Left colon (tissue), 2 donors: Measurements from ENCODE around the gene PCBP4. TPM values are rescaled to one million over a fixed set of nuclear protein-coding genes. Genes with fewer than 3 reads are reported as not detected.
A peak's percentile ranks its signal among the peaks of the same experiment; 100 is the strongest.

Experiments used
- ATAC-seq: fragments of 200-7000 bp; cut with Tn5 transposase; one replicate; pipeline ENCODE4 v1.9.1; 2020; ENCODE audit warnings: mild to moderate bottlenecking, moderate library complexity
- DNase-seq, 2 donors: peaks; one replicate each; pipeline ENCODE4 v3.0.0-alpha.2; 2020
- intact Hi-C, 2 donors: fragments of 100-400 bp; cut with DNase I in 1 of 2; cut with micrococcal nuclease in 1 of 2; formaldehyde crosslinking; loops; one replicate each; pipeline versions ENCODE4 v1.11.2 to v1.14.0; 2022; cut with DNase I, micrococcal nuclease
- long read RNA-seq: library from polyadenylated mRNA; unstranded; transcript quantifications from one replicate; pipeline ENCODE4 v2.0.0, GENCODE V29; 2021
- total RNA-seq, 2 donors: library from RNA; stranded (reverse); fragmentation: NEBNext Ultra II Directional; extraction: Animal tissue kit (Norgen Biotek cat#: 25700); gene quantifications; one replicate each; pipeline ENCODE4 v1.2.1, GENCODE V29; 2021
- donor health status: DM: no; HTN: no; CAD: no.
- donor health status: DM: yes; HTN: yes; CAD: no.

PCBP4 gene
- 10 to 100 TPM; 23.3 to 27.4 TPM for total RNA-seq
- long read RNA-seq, partial matches to known transcripts, result 1 of 20 reads
- long read RNA-seq, other reads (novel, unspliced or antisense), result 17 of 20 reads

- ATAC-seq (peak; percentile 69), DNase-seq (peak; percentile 63 to 67)
- intact Hi-C loops, result no loop called here
Measured at GRCh38 chr3:51967384-51968169, at the start of gene PCBP4. Gene PCBP4 (minus strand): TSS chr3:51967454. CDS start chr3:51961240, 6,214 bp downstream.

DNA sequence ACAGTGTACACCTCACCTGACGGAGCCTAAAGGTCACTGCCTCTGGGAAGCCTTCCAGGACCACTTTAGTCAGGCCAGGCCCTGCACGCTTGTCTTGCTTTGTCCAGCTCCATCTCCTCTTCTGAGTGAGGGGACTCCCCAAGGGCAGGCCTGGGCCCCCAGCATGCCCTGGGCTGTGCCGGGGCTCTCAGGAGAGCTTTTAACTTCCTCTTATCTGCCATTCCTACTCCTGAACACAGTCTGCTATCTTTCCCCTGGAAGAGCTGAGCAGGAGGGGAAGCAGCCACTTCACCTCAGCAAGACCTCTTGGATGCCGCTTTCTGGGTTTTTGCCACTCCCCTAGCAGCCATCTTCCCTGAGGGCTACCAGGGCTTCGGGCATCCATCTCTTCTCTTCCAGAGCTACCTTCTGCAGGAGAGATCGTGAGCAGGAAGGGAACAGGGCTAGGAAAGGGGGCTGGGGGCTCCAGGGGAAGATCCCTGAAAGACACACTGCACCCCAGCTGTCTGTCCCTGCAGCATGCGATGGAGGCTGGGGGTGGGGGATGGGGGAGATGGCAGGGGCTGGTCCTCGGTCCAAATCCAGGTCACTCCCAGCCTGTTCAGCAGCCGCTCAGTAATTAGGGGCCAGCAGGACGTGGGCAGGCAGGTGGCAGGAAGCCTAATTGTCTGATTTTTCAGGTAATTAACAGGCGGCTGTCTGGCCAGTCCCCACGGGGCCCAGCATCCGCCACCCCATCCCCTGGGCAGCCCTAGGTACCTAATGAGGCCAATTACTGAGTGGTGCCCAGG is 48.4 kb upstream of the PCBP4 start:
- DNase-seq (no peak), ATAC-seq (no peak)

GRCh38 chr3:52014613-52015012 is 47.4 kb upstream of the PCBP4 start:
- ATAC-seq (no peak), DNase-seq (no peak)
- intact Hi-C loops, result no loop called here

More for the DNA sequence above, 48.4 kb upstream of the PCBP4 start:
- intact Hi-C loops, result no loop called here

DNA sequence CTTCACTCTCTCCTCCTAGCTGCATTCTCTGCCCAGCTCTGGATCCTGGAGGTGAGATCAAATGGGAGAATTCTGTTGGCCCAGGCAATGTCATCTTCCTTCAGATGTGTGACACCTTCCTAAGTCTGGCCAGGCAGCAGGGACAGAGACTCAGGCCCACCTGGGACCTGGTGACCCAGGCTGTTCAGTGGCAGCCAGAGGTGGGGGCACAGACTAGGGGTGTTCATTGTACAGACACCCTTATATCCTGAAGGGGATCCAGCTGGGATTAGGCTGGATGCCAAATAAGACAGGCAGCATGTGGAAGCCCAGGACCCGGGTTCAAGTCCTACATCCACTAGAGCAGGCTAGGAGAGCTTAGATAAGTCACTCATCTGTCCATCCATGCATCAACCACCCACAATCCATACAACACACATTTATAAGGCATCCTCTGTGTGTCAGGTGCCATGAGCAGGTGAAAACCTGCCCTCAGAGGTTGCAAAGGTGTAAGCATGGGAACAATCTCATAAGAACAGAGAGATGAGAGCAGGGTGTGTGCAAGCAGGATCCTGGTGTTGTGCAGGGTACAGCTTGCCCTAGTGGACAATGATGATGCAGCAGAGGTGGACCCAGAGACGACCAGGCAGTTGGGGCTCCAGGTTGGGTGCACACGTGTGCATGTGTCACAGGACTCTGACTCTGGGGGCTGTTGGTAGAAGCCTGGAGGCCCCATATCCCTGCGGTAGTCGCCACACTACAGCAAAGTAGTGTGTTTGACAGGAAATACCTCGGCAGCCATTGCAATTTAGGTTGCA is 46.7 kb upstream of the PCBP4 start:
- DNase-seq (no peak), ATAC-seq (no peak)
- intact Hi-C loops, result no loop called here

- no peak for ATAC-seq
Measured at GRCh38 chr3:52012699-52013098, 45.4 kb upstream of the PCBP4 start.

GRCh38 chr3:52010431-52010830 is 43.2 kb upstream of the PCBP4 start:
- intact Hi-C loops, result no loop called here
- no peak for DNase-seq
- no peak for ATAC-seq

More at GRCh38 chr3:52012699-52013098, 45.4 kb upstream of the PCBP4 start:
- DNase-seq, result no peak
- intact Hi-C loops, result no loop called here

GRCh38 chr3:52007291-52007690 is 40.0 kb upstream of the PCBP4 start:
- no peak for DNase-seq
- ATAC-seq, result no peak
- intact Hi-C loops, result no loop called here

- ATAC-seq (no peak), DNase-seq (no peak)
- intact Hi-C loops, result no loop called here
Measured at GRCh38 chr3:52006820-52007133, 39.5 kb upstream of the PCBP4 start.

- no peak for ATAC-seq
- intact Hi-C loops, result no loop called here
- no peak for DNase-seq
Measured at GRCh38 chr3:52006017-52006819, 39.0 kb upstream of the PCBP4 start.

GRCh38 chr3:52005571-52005986 is 38.3 kb upstream of the PCBP4 start:
- intact Hi-C loops, result no loop called here
- ATAC-seq (no peak), DNase-seq (no peak)

- DNase-seq, result no peak
- intact Hi-C loops, result loop anchor here (5.0 kb wide), 3 partner anchors 117 to 137 kb away; no protein-coding TSS in a partner anchor
- ATAC-seq, result no peak
Measured at GRCh38 chr3:52004906-52005395, 37.7 kb upstream of the PCBP4 start.

DNA sequence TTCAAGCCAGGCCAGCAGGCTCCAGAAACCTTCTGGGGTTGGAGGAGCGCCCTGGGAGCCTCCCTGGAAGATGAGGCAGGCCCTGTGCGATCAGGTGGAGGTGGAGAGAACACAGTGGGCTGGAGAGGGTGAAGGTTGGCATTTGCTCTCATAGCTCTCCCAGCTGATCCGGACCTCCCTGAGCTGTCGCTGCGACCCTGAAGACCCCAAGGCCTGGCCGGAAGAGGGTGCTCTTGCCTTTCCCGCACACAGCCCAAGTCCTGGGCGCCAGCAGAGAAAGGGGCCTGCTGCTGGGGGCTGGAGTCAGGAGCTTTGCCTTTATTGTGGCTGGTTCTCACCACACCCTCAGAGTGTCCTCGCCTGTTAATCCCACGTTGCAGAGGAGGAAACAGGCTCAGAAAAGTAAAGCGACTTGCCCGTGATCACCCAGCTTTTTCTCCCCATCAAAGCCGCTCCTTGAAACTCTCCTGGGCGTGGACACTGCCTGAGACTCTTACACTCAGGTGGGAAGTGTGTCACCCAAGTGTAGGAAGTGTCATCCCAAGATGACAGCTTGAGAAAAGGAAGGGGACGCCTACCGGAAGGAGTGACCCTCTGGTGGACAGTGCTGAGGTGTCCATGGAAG is 37.0 kb upstream of the PCBP4 start:
- DNase-seq, result no peak
- intact Hi-C loops, result loop anchor here (5.0 kb wide), 3 partner anchors 118 to 138 kb away; no protein-coding TSS in a partner anchor
- peak; percentile 14 for ATAC-seq

DNA sequence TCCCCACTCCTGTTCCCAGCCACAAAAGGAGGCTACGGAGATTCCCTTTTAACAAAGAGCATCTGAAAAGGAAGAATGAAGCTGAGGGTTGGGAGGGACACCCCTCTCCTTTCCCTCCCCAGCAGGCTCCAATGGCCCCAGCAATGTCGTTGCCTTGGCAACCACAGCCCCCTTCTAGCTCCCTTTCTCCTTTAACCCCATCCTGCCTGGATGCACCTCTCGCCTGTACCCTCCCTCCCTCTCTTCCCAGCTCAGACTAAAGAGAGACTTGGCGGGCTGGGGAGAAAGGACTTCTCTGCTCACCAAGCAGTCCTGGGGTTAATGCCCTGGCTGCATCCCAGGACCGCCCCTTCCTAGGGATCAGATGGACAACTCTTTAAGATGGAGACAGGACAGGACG is 35.5 kb upstream of the PCBP4 start:
- intact Hi-C loops, result loop anchor here (5.0 kb wide), 3 partner anchors 120 to 140 kb away; no protein-coding TSS in a partner anchor
- DNase-seq (no peak), ATAC-seq (no peak)

DNA sequence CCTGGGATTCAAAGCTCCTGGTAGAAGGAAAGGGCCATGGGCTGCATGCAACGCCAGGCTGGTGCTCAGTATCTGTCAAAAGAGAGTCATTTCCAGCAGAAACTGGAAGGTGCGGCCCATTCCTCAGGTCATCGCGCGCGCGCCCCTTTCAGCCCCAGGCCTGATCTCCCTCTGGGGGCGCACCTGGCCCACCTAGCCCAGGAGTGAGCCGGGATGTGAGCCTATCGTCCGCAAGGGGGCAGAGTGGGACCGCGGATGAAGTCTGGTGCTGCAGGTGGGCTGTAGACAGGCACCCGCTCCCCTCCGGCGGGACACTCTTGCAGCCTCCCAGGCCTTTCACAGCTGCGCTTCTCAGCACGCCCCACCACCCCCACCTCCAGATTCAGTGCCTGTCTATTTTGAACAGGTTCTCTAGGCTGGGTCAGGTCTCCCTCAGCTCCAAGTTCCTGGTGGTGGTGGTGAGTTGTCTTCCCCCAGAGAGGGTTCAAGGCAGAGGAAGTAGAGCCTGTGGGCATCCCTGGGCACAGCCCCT is 34.3 kb upstream of the PCBP4 start:
- DNase-seq (peak in 1 of 2 donors; percentile 84), ATAC-seq (peak; percentile 81)

DNA sequence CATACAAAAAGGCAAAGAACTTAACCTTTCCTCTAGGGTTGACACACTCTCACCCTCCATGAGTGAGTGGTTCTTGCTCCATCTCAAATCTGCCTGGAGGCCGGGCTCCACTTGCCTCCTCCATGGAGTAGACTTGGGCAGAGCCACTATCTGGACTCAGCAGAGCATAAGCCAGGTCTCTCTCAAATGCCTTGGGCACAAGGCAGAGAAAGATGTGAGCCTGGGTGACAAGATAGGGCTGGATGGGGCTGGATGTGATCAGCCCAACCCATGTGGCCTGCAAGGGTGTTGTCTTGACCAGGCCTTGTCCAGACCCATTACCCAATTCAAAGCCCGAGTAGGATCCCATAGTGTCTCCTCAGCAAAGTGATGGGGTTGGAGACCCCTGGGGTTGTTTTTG is 32.6 kb upstream of the PCBP4 start:
- DNase-seq (no peak), ATAC-seq (no peak)
- intact Hi-C loops, result loop anchor here (5.0 kb wide), 4 partner anchors 122 to 142 kb away; no protein-coding TSS in a partner anchor

More for the DNA sequence above, 34.3 kb upstream of the PCBP4 start:
- intact Hi-C loops, result loop anchor here (5.0 kb wide), 3 partner anchors 121 to 141 kb away; no protein-coding TSS in a partner anchor

- intact Hi-C loops, result loop anchor here in 1 of 2 donors (5.0 kb wide), 1 partner anchor 134 kb away; no protein-coding TSS in a partner anchor
- no peak for ATAC-seq
- DNase-seq, result no peak
Measured at GRCh38 chr3:51998774-51999173, 31.5 kb upstream of the PCBP4 start.
